Tibial nerve (tissue), 4 donors: ENCODE results near the gene KCNK4.

Experiments used
- EP300 ChIP-seq, 2 donors: sonication (generic); formaldehyde crosslinking; IDR thresholded peaks; one replicate each; pipeline ENCODE4 v1.6.1; 2017; ENCODE audit warnings: antibody characterized with exemption in 2 of 2, mild to moderate bottlenecking in 1 of 2
- POLR2A ChIP-seq, 2 donors: fragments of 450-650 bp; IDR thresholded peaks; one replicate each; pipeline ENCODE4 v1.6.1; 2017; ENCODE audit warnings: antibody characterized with exemption in 2 of 2, mild to moderate bottlenecking in 2 of 2, moderate library complexity in 2 of 2
- TF ChIP-seq, protein P1 (sequence below), 5 experiments: fragments of 200-600 bp in 3 of 5; fragments of 450-650 bp in 2 of 5; sonication (generic) in 3 of 5; IDR thresholded peaks; one replicate each; pipeline ENCODE4 v1.5.1; 2016 to 2019; ENCODE audit warnings: antibody characterized with exemption in 5 of 5, mild to moderate bottlenecking in 3 of 5, moderate library complexity in 2 of 5

DNA sequence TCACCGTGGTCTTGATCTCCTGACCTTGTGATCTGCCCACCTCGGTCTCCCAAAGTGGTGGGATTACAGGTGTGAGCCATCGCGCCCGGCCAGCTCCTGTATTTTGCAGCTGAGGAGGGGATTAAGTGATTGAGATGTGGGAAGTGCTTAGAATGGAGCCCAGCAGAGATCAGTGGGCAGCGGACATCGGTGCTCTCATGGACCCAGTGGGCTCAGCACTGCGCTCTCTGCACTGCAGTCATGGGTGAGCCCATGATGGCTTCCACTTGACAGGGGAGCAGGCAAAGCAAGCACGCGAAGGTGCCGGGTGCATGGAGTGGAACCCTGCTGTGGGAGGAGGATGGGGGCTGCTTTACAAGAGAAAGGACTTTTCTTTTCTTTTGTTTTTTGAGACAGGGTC is 39.8 kb downstream of the KCNK4 start:
- TF ChIP-seq, protein P1, sequence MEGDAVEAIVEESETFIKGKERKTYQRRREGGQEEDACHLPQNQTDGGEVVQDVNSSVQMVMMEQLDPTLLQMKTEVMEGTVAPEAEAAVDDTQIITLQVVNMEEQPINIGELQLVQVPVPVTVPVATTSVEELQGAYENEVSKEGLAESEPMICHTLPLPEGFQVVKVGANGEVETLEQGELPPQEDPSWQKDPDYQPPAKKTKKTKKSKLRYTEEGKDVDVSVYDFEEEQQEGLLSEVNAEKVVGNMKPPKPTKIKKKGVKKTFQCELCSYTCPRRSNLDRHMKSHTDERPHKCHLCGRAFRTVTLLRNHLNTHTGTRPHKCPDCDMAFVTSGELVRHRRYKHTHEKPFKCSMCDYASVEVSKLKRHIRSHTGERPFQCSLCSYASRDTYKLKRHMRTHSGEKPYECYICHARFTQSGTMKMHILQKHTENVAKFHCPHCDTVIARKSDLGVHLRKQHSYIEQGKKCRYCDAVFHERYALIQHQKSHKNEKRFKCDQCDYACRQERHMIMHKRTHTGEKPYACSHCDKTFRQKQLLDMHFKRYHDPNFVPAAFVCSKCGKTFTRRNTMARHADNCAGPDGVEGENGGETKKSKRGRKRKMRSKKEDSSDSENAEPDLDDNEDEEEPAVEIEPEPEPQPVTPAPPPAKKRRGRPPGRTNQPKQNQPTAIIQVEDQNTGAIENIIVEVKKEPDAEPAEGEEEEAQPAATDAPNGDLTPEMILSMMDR (IDR thresholded peaks at IDR 0.05), result no peak
- TF ChIP-seq POLR2A (IDR thresholded peaks at IDR 0.05) (no peak), EP300 (IDR thresholded peaks at IDR 0.05) (no peak)
